ENCODE results near the gene FOXP1.
"Not testable (repeated sequence)": the region's sequence is repeated elsewhere in the genome, so short reads cannot be mapped to it uniquely, and the experiment has no call there.

Gene FOXP1

DNA sequence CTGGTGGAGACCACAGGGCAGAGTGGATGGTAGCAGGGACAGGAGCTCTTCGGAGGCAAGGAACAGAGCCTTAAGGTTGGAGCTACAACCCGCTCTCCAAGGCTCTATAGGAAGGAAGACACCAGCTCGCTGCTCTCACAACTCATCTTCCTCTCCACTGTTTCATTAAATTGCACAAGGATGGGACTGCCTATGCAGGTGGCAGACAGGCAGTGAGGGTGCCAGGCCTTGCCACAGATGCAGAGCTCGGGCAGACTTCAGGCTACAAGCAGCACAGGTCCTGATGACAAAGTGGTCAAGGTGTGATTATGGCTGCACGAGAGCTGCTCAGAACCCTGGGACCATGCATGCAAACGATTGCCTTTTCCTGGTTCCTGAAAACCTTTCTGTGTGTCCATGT lies 144.6 kb downstream of the FOXP1 start:
- Histone ChIP-seq H2AFZ (ENCODE audit: insufficient read depth, low read length, poor library complexity) (no peak overlapping the region), H2AK5ac (ENCODE audit: low read length) (no peak overlapping the region), H2BK12ac (ENCODE audit: low read length) (no peak overlapping the region), H3K79me2 (ENCODE audit: control insufficient read depth, insufficient read depth, low read length, poor library complexity) (no peaks in the 10 kb centered on the region), H3K9me3 (ENCODE audit: insufficient read depth, low read depth, low read length) (no peaks in the 10 kb centered on the region), H3K4me3 (ENCODE audit: low read depth, low read length) (no peak overlapping the region), H4K12ac (ENCODE audit: low read depth, low read length) (no peak overlapping the region), H3K9ac (ENCODE audit: low read length) (no peak overlapping the region), H3K4ac (ENCODE audit: low read depth, low read length) (no peak overlapping the region), H3K4me1 (ENCODE audit: control insufficient read depth in 1 of 2, insufficient read depth in 2 of 2, low read length in 2 of 2) (no peaks in the 10 kb centered on the region), H3K27ac (ENCODE audit: low read depth, low read length) (no peak overlapping the region), H3K18ac (ENCODE audit: low read length) (no peak overlapping the region), H3K23ac (ENCODE audit: low read length) (no peak overlapping the region), H3K36me3 (ENCODE audit: control insufficient read depth in 1 of 2, insufficient read depth in 2 of 2, low read length in 2 of 2) (no peaks in the 10 kb centered on the region), H2BK120ac (ENCODE audit: insufficient read depth, low read length, poor library complexity) (no peak overlapping the region), H2BK5ac (ENCODE audit: low read depth, low read length, poor library complexity) (no peak overlapping the region), H4K91ac (ENCODE audit: low read depth, low read length) (no peak overlapping the region), H3K14ac (ENCODE audit: low read length) (no peak overlapping the region), H4K8ac (ENCODE audit: low read depth, low read length) (no peak overlapping the region), H3K27me3 (ENCODE audit: insufficient read depth, low read length) (no peaks in the 10 kb centered on the region), H3K79me1 (ENCODE audit: low read length) (no peaks in the 10 kb centered on the region), H3K4me2 (ENCODE audit: low read length) (no peak overlapping the region)
- DNase-seq, result no peak
- WGBS (ENCODE audit: extremely low coverage, insufficient coverage, insufficient read length), result no CpG with 5 or more reads among the region's 6 CpGs

DNA sequence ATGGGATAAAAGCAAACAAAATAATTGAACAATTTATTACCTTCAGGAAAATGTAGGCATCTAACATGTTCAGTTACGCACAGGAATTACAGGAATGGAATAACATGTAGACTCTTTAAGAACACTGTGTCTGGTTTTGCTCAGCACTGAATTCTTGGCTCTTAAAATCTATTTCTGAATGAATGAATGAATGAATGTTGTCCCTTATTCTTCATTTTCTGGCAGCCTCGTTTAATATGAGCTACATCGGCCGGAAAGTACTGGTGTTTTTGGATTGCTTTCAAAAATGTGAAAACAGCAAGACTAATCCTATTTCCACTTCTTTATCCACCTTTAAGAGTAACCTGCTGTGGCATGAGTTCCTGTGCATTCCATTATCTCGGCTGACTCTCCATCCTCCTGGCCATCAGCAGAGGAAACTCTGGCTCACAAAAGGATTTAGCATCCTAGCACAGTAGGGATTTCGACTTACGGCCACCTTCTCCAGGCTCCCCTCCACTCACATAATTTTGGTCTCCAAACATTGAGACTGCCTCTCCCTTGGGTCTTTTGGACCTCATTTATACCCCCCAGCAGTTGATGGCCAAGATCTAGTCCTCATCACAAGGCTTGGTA lies 145.3 kb downstream of the FOXP1 start:
- Histone ChIP-seq H3K4me3 (ENCODE audit: low read depth, low read length) (no peak overlapping the region), H3K27me3 (ENCODE audit: insufficient read depth, low read length) (no peaks in the 10 kb centered on the region), H3K4me2 (ENCODE audit: low read length) (no peak overlapping the region), H3K4ac (ENCODE audit: low read depth, low read length) (no peak overlapping the region), H3K79me1 (ENCODE audit: low read length) (no peaks in the 10 kb centered on the region), H2BK12ac (ENCODE audit: low read length) (no peak overlapping the region), H3K4me1 (ENCODE audit: control insufficient read depth in 1 of 2, insufficient read depth in 2 of 2, low read length in 2 of 2) (no peaks in the 10 kb centered on the region), H3K23ac (ENCODE audit: low read length) (no peak overlapping the region), H3K79me2 (ENCODE audit: control insufficient read depth, insufficient read depth, low read length, poor library complexity) (no peaks in the 10 kb centered on the region), H3K14ac (ENCODE audit: low read length) (no peak overlapping the region), H3K9ac (ENCODE audit: low read length) (no peak overlapping the region), H2BK5ac (ENCODE audit: low read depth, low read length, poor library complexity) (no peak overlapping the region), H3K9me3 (ENCODE audit: insufficient read depth, low read depth, low read length) (no peaks in the 10 kb centered on the region), H4K8ac (ENCODE audit: low read depth, low read length) (no peak overlapping the region), H2AK5ac (ENCODE audit: low read length) (no peak overlapping the region), H3K36me3 (ENCODE audit: control insufficient read depth in 1 of 2, insufficient read depth in 2 of 2, low read length in 2 of 2) (no peaks in the 10 kb centered on the region), H2BK120ac (ENCODE audit: insufficient read depth, low read length, poor library complexity) (no peak overlapping the region), H3K18ac (ENCODE audit: low read length) (no peak overlapping the region), H4K12ac (ENCODE audit: low read depth, low read length) (no peak overlapping the region), H2AFZ (ENCODE audit: insufficient read depth, low read length, poor library complexity) (no peak overlapping the region), H4K91ac (ENCODE audit: low read depth, low read length) (no peak overlapping the region), H3K27ac (ENCODE audit: low read depth, low read length) (no peak overlapping the region)
- no CpG with 5 or more reads among the region's 7 CpGs for WGBS (ENCODE audit: extremely low coverage, insufficient coverage, insufficient read length)
- no peak for DNase-seq

GRCh38 chr3:71436337-71436736 lies 147.2 kb downstream of the FOXP1 start:
- Histone ChIP-seq H4K91ac (ENCODE audit: low read depth, low read length) (no peak overlapping the region), H3K9me3 (ENCODE audit: insufficient read depth, low read depth, low read length) (no peaks in the 10 kb centered on the region), H3K23ac (ENCODE audit: low read length) (no peak overlapping the region), H3K4ac (ENCODE audit: low read depth, low read length) (no peak overlapping the region), H2BK5ac (ENCODE audit: low read depth, low read length, poor library complexity) (no peak overlapping the region), H2BK12ac (ENCODE audit: low read length) (no peak overlapping the region), H3K79me2 (ENCODE audit: control insufficient read depth, insufficient read depth, low read length, poor library complexity) (no peaks in the 10 kb centered on the region), H3K14ac (ENCODE audit: low read length) (no peak overlapping the region), H3K4me2 (ENCODE audit: low read length) (no peak overlapping the region), H3K4me3 (ENCODE audit: low read depth, low read length) (no peak overlapping the region), H4K8ac (ENCODE audit: low read depth, low read length) (no peak overlapping the region), H3K9ac (ENCODE audit: low read length) (no peak overlapping the region), H3K18ac (ENCODE audit: low read length) (no peak overlapping the region), H2BK120ac (ENCODE audit: insufficient read depth, low read length, poor library complexity) (no peak overlapping the region), H4K12ac (ENCODE audit: low read depth, low read length) (no peak overlapping the region), H3K27ac (ENCODE audit: low read depth, low read length) (no peak overlapping the region), H3K79me1 (ENCODE audit: low read length) (no peaks in the 10 kb centered on the region), H3K27me3 (ENCODE audit: insufficient read depth, low read length) (no peaks in the 10 kb centered on the region), H2AFZ (ENCODE audit: insufficient read depth, low read length, poor library complexity) (no peak overlapping the region), H2AK5ac (ENCODE audit: low read length) (no peak overlapping the region), H3K4me1 (ENCODE audit: control insufficient read depth in 1 of 2, insufficient read depth in 2 of 2, low read length in 2 of 2) (peaks cover 0 to 3% of the 10 kb centered on the region in 2 experiments), H3K36me3 (ENCODE audit: control insufficient read depth in 1 of 2, insufficient read depth in 2 of 2, low read length in 2 of 2) (no peaks in the 10 kb centered on the region)
- no CpG with 5 or more reads among the region's 5 CpGs for WGBS (ENCODE audit: extremely low coverage, insufficient coverage, insufficient read length)
- no peak for DNase-seq

DNA sequence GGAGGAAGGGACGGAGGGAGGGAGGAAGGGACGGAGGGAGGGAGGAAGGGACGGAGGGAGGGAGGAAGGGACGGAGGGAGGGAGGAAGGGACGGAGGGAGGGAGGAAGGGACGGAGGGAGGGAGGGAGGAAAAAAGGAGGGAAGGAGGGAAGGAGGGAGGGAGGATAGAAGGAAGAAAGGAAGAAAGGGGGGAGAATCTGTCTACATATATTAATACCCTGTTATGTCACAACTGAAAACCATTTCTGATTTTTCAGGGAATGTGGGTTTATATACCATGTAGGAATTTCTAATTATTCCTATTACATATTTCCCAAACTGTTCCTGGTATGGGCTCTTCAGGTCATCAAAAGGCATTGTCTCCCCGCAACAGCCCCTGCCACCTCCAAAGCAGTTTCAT lies 147.7 kb downstream of the FOXP1 start:
- not testable (repeated sequence) for H2AK5ac ChIP-seq (ENCODE audit: low read length); H3K18ac ChIP-seq (ENCODE audit: low read length); H3K4me3 ChIP-seq (ENCODE audit: low read depth, low read length); H3K36me3 ChIP-seq (ENCODE audit: control insufficient read depth in 1 of 2, insufficient read depth in 2 of 2, low read length in 2 of 2); H3K4ac ChIP-seq (ENCODE audit: low read depth, low read length); H3K9ac ChIP-seq (ENCODE audit: low read length); H3K14ac ChIP-seq (ENCODE audit: low read length); H3K79me2 ChIP-seq (ENCODE audit: control insufficient read depth, insufficient read depth, low read length, poor library complexity); H2BK12ac ChIP-seq (ENCODE audit: low read length); H2BK120ac ChIP-seq (ENCODE audit: insufficient read depth, low read length, poor library complexity); H2BK5ac ChIP-seq (ENCODE audit: low read depth, low read length, poor library complexity); H3K4me2 ChIP-seq (ENCODE audit: low read length); H3K27me3 ChIP-seq (ENCODE audit: insufficient read depth, low read length); H2AFZ ChIP-seq (ENCODE audit: insufficient read depth, low read length, poor library complexity); H4K12ac ChIP-seq (ENCODE audit: low read depth, low read length); H3K23ac ChIP-seq (ENCODE audit: low read length); H3K9me3 ChIP-seq (ENCODE audit: insufficient read depth, low read depth, low read length); H3K4me1 ChIP-seq (ENCODE audit: control insufficient read depth in 1 of 2, insufficient read depth in 2 of 2, low read length in 2 of 2); H3K27ac ChIP-seq (ENCODE audit: low read depth, low read length); H4K8ac ChIP-seq (ENCODE audit: low read depth, low read length); H4K91ac ChIP-seq (ENCODE audit: low read depth, low read length); H3K79me1 ChIP-seq (ENCODE audit: low read length); DNase-seq
- WGBS (ENCODE audit: extremely low coverage, insufficient coverage, insufficient read length), result no CpG with 5 or more reads among the region's 7 CpGs

Measured in trophoblast cell (in vitro differentiated cells and primary cell).